HUES48 (cell line): Measurements from ENCODE around the gene GGT1.

Experiments used
- H3K27ac ChIP-seq: one replicate; pipeline ENCODE4 v1.7.0; 2013; ENCODE audit warnings: low read depth, low read length, inconsistent platforms
- H3K27me3 ChIP-seq: 2 replicates; pipeline ENCODE4 v1.6.1; 2013; ENCODE audit warnings: mild to moderate bottlenecking, low read length; ENCODE audit not compliant: control insufficient read depth, insufficient read depth
- H3K36me3 ChIP-seq: 2 replicates; pipeline ENCODE4 v1.6.1; 2013; ENCODE audit warnings: low read length; ENCODE audit not compliant: control insufficient read depth, insufficient read depth
- H3K4me1 ChIP-seq: 2 replicates; pipeline ENCODE4 v1.6.1; 2013; ENCODE audit warnings: mild to moderate bottlenecking, low read length; ENCODE audit not compliant: control insufficient read depth, insufficient read depth
- H3K4me3 ChIP-seq: 2 replicates; pipeline ENCODE4 v1.5.1; 2013; ENCODE audit warnings: mild to moderate bottlenecking, low read depth, low read length
- H3K9ac ChIP-seq: 2 replicates; pipeline ENCODE4 v1.6.1; 2013; ENCODE audit warnings: mild to moderate bottlenecking, low read depth, low read length, moderate library complexity
- H3K9me3 ChIP-seq: 2 replicates; pipeline ENCODE4 v1.6.1; 2013; ENCODE audit warnings: low read length; ENCODE audit not compliant: control insufficient read depth, insufficient read depth

The GGT1 gene

DNA sequence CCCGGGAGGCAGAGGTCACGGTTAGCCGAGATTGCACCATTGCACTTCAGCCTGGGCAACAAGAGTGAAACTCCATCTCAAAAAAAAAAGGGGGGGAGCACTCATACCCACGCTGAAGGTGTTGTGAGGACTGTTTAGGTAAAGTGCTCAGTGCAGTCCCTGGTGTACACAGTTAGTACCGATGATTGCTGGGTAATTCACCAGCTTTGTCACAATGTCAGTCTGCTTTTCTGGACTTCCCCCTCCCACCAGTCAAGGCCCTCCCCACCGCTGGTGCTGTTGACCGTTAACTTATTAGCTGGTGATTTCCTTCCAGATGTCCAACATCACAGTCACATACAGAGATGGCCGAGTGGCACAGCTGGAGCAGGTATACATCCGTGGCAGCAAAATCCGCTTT, 35.3 kb upstream of the GGT1 start:
- H3K9me3 ChIP-seq, result no peaks in the 10 kb centered on the region
- H3K27ac ChIP-seq, result no peak overlapping the region
- no peak overlapping the region for H3K4me3 ChIP-seq
- peaks cover 90% of the 10 kb centered on the region for H3K36me3 ChIP-seq
- no peaks in the 10 kb centered on the region for H3K27me3 ChIP-seq
- H3K4me1 ChIP-seq, result no peaks in the 10 kb centered on the region
- H3K9ac ChIP-seq, result no peak overlapping the region

DNA sequence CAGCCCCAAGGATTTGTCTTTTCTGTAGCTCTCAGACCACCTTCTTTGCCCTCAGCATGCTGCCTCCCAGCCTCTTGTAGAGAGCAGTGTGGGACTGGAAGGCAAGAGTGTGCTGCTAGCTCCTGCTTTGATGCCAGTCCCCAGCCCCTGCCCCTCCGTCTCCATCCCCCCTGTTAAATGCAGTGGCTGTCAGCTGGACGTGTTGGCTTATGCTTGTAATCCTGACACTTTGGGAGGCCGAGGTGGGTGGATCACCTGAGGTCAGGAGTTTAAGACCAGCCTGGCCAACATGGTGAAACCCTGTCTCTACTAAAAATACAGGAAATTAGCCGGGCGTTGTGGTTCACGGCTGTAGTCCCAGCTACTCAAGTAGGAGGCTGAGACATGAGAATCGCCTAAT, 31.7 kb upstream of the GGT1 start:
- no peaks in the 10 kb centered on the region for H3K4me1 ChIP-seq
- no peak overlapping the region for H3K4me3 ChIP-seq
- no peak overlapping the region for H3K9ac ChIP-seq
- no peaks in the 10 kb centered on the region for H3K9me3 ChIP-seq
- H3K27me3 ChIP-seq, result no peaks in the 10 kb centered on the region
- H3K36me3 ChIP-seq, result peaks cover 84% of the 10 kb centered on the region
- no peak overlapping the region for H3K27ac ChIP-seq

DNA sequence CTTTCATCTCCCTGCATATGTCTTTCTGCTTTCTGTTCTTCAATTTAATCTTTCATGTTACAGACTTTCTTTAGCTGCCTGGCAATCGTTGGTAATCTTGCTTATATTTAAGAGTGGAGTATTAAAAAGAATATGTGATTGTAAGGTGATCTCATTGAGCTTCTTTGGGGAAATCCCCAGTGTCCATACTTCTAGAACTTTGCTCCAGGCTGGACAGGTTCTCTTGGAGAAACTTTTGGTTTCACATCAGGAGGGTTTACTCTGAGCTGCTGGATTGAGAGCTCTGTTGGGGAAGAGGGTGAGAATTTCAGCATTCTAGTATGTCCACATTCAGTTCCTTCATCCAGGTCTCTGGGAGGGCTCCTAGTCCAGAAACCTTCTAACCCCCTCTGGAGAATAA, 26.2 kb upstream of the GGT1 start:
- no peaks in the 10 kb centered on the region for H3K27me3 ChIP-seq
- no peaks in the 10 kb centered on the region for H3K4me1 ChIP-seq
- H3K27ac ChIP-seq, result no peak overlapping the region
- no peak overlapping the region for H3K4me3 ChIP-seq
- peaks cover 42% of the 10 kb centered on the region for H3K36me3 ChIP-seq
- H3K9ac ChIP-seq, result no peak overlapping the region
- no peaks in the 10 kb centered on the region for H3K9me3 ChIP-seq

DNA sequence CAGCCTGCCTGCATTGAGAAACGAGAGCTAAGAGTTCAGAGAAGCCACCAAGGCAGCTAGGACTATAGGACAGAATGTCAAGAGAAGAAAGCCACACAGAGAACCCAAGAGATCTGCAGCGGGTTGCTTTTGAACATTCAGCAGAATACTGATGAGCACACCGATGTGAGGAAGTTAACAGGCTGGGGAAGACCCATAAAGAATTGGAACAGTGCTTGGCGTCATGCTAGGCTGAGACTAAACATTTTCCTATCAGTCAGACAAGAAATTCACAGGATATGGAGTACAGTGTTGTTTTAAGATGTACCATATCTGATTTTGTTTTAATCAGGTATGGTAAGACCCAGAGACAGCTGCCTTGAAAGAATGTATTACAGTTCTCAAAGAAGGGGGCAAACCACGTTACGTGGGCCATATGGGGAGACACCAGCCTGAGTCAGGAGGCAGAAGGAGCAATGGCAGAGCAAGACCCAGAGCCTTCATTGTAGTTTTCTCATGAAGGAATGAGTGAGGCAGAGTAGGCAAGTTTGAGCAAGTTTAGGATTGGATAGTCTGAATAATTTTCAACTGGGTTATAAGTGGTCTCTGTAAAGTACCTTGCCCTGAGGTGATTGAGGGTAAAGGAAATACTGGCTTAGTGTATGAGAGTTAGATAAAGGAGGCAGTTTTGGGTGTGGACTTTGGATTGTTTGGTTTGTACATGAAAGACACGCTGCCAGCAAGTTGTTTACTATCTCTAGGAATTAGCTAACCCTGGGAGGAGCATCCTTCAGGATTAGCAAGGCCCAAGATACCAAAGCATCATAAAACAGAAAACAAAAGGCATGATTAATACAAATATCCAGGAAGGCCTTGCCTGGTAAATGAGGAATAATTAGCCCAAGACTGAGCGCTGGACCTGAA, 24.4 kb upstream of the GGT1 start:
- H3K4me1 ChIP-seq, result no peaks in the 10 kb centered on the region
- peaks cover 25% of the 10 kb centered on the region for H3K36me3 ChIP-seq
- no peaks in the 10 kb centered on the region for H3K9me3 ChIP-seq
- peak overlapping the region; percentile 43 for H3K27ac ChIP-seq
- H3K9ac ChIP-seq, result no peak overlapping the region
- no peak overlapping the region for H3K4me3 ChIP-seq
- no peaks in the 10 kb centered on the region for H3K27me3 ChIP-seq

DNA sequence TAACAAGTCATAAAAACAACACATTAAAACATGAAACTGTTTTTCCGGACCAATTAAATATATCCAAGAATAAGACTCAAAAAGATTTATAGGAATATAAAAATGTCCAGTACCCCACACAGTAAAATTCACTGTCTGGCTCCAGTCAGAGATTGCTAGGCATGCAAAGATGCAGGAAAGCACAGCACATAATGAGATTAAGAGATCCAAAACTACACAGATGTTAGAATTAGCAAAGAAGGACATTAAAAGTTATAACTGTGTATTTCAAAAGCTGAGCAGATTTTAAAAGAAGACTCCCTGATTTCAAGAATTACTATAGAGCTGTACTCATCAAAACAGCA, 23.8 kb upstream of the GGT1 start:
- no peak overlapping the region for H3K9ac ChIP-seq
- H3K4me1 ChIP-seq, result no peaks in the 10 kb centered on the region
- no peaks in the 10 kb centered on the region for H3K9me3 ChIP-seq
- no peaks in the 10 kb centered on the region for H3K27me3 ChIP-seq
- H3K36me3 ChIP-seq, result peaks cover 19% of the 10 kb centered on the region
- H3K27ac ChIP-seq, result peak overlapping the region; percentile 31
- no peak overlapping the region for H3K4me3 ChIP-seq

DNA sequence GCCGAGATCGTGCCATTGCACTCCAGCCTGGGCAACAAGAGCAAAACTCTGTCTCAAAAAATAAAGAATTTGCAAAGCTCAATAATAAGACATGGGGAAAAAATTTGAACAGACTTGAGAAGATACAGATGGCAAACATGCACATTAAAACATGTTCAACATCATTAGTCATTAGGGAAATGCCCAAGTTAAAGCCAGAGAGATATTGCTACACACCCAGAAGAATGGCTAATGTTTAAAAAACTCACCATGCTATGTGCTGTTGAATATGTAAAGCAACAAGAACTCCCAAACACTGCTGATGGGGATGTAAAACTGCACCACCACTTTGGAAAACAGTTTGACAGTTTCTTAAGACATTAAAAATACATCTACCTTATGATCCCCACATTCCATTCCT, 22.7 kb upstream of the GGT1 start:
- no peak overlapping the region for H3K4me3 ChIP-seq
- no peaks in the 10 kb centered on the region for H3K27me3 ChIP-seq
- H3K4me1 ChIP-seq, result no peaks in the 10 kb centered on the region
- no peak overlapping the region for H3K27ac ChIP-seq
- peaks cover 10% of the 10 kb centered on the region; the same call in 1 of the 2 replicates for H3K36me3 ChIP-seq
- no peak overlapping the region for H3K9ac ChIP-seq
- no peaks in the 10 kb centered on the region for H3K9me3 ChIP-seq

DNA sequence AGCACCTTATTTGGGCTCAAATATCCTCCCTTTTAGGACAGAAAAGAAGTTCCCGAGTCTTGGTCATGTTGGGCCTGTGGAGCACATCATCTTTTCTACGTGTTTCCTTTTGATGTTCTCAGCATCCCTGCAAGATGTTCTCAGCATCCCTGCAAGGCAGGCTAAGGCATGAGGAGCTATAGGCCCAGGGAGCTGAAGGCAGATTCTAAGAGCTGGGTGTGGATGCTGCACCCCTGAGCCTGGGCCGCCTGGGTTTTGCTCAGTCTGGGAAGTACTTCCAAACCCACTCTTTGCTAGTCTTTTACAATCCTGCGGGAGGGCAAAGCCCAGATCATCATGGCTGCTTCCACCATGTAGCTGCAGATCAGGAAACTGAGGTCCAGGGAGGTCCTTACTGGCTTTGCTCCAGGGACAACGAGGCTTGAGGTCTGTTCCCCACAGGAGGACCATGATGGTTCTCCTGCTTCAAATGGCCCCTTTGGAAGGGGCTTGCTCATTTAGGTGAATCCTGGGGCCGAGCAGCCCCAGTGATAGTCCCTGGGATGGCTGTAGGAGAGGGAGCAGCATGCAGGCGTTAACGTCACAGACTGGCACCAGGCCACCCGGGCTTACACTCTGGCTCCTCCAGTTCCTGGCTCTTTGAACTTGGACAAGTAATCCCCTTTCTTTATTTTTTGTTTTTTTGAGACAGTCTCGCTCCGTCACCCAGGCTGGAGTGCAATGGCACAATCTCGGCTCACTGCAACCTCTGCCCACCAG, 20.8 kb upstream of the GGT1 start:
- Histone ChIP-seq H3K27ac (no peak overlapping the region), H3K9ac (no peak overlapping the region), H3K4me1 (no peaks in the 10 kb centered on the region), H3K4me3 (no peak overlapping the region), H3K9me3 (no peaks in the 10 kb centered on the region), H3K36me3 (no peaks in the 10 kb centered on the region), H3K27me3 (no peaks in the 10 kb centered on the region)

DNA sequence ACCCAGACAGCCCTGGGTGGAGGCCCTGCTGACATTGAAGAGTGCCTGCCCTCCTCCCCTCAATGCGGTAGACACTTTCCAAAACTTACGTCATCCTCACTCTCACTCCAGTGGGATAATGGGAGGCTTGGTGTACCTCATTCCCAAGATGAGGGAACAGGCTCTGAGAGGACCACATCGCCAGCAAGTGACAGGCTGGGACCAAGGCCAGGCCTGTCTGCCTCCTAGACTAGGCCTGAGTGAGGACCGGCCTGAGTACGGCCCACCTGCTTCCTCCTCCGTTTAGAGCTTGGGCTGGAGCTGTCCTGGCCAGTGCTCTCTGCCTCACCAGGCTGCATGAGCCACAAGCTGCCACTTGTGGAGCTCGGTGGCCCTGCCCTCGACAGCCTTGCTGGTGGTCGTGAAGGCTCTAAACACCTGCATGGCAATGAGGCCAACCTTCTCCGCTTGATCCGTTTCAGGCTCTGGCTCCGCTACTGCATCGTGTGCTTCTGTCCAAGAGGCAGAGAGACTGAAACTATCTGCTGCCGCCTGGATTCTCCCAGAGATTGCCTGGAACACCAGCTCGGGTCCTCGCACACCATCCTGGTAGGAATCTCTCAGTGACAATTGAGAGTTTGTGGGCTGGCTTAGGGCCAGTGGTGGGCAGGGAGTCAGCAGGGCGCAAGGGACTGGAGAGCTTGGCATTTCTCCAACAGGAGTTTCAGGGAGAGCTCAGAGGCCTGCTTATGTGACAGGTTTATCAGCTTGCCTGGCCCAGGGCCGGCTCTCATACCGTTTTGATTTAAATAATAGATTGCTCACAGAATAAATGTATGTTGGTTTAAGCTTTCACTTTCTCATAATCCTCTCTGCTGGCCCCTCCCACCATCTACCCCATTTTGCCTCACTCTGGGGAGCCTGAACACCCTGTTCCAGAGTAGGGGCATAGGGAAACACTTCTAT, 19.5 kb upstream of the GGT1 start:
- peaks cover 10% of the 10 kb centered on the region for H3K36me3 ChIP-seq
- no peaks in the 10 kb centered on the region for H3K9me3 ChIP-seq
- no peak overlapping the region for H3K9ac ChIP-seq
- H3K4me1 ChIP-seq, result no peaks in the 10 kb centered on the region
- H3K27me3 ChIP-seq, result no peaks in the 10 kb centered on the region
- H3K27ac ChIP-seq, result no peak overlapping the region
- H3K4me3 ChIP-seq, result no peak overlapping the region

DNA sequence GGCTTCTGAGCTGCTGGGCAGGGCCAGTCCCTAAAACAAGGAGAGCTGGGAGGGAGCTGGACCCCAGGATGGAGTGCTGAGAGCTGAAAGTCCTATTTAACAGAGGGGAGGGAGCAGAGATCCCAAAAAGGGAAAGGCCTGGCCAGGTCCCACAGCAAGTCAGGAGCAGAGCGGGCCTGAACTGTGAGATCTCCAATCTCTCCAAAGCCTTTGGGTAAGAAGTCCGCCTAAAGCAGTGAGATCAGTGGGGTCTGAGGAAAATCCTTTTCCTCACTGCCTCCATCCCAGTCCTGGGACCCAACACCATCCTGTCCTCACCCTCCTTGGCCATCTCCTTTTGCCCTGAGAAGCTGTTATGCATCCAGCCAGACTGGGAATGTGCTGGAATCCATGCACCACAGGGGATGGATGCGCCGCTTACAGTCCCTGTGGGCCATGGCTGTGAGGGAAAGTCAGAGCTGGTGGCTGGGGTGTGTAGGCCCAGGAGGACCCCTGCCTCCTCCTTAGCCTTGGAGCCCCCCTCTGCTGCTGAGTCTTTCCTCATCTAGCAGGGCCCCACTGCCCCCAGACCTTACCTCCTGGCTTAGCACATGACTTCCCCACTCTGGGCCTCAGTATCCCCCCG, 18.7 kb upstream of the GGT1 start:
- no peak overlapping the region for H3K4me3 ChIP-seq
- no peak overlapping the region for H3K27ac ChIP-seq
- H3K9me3 ChIP-seq, result no peaks in the 10 kb centered on the region
- peaks cover 10% of the 10 kb centered on the region for H3K36me3 ChIP-seq
- no peak overlapping the region for H3K9ac ChIP-seq
- H3K27me3 ChIP-seq, result no peaks in the 10 kb centered on the region
- no peaks in the 10 kb centered on the region for H3K4me1 ChIP-seq

DNA sequence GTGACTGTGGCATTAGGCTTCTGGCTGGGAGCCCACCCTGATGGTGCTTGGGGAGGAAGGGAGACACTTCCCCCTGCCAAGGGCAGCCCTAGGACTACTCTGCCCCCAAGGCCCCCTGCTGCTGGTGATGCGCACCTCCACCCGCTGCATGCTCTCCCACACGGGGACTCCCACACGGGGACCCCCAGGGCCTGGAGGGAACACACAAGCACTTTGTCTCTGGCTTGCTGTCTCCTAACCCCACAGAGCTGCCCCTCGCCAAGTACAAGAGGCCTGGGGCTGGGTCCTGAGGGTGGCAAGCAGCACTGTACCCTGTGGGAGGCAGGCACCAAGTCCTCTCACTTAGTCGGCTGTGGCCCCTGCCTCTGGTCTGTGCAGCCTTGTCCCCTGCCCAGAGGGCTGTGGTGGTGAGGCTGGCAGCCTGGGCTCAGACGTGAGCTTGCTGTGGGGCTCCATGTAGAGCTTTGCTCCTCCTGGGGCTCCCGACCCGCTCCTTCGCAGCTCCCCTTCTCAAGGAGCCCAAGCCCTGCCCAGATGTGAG, 18.1 kb upstream of the GGT1 start:
- no peak overlapping the region for H3K9ac ChIP-seq
- no peaks in the 10 kb centered on the region for H3K4me1 ChIP-seq
- H3K27me3 ChIP-seq, result no peaks in the 10 kb centered on the region
- H3K27ac ChIP-seq, result no peak overlapping the region
- no peaks in the 10 kb centered on the region for H3K9me3 ChIP-seq
- no peak overlapping the region for H3K4me3 ChIP-seq
- H3K36me3 ChIP-seq, result peaks cover 10% of the 10 kb centered on the region
